Lower leg skin (tissue), 4 donors: ENCODE measurements around the gene PHC3. TPM values are rescaled to one million over a fixed set of nuclear protein-coding genes. Genes with fewer than 3 reads are reported as not detected.

Experiments
- DNase-seq, 2 donors: peaks; one replicate each; pipeline ENCODE4 v3.0.0-alpha.2; 2019; ENCODE audit warnings: low spot score in 2 of 2
- H3K4me3 ChIP-seq: fragments of 200-600 bp; sonication (generic); 2 replicates; pipeline ENCODE4 v1.5.1; 2017; ENCODE audit warnings: mild to moderate bottlenecking, low read depth; ENCODE audit not compliant: poor library complexity, severe bottlenecking
- CTCF ChIP-seq, 3 donors: fragments of 450-650 bp; IDR thresholded peaks; one replicate each; pipeline ENCODE4 v1.5.1; 2016; ENCODE audit warnings: antibody characterized with exemption in 3 of 3, mild to moderate bottlenecking in 3 of 3, moderate library complexity in 2 of 3
- POLR2A ChIP-seq, 2 donors: fragments of 450-650 bp; IDR thresholded peaks; one replicate each; pipeline ENCODE4 v1.6.1; 2016 to 2017; ENCODE audit warnings: antibody characterized with exemption in 2 of 2, mild to moderate bottlenecking in 1 of 2, moderate library complexity in 1 of 2
- WGBS, 2 donors: methylation state at CpG; one replicate each; pipeline ENCODE4 v1.1.5; 2018; 5-methylcytosine and 5-hydroxymethylcytosine counted together
- intact Hi-C: fragments of 100-400 bp; cut with DNase I; formaldehyde crosslinking; loops from one replicate; pipeline ENCODE4 v1.15.0; 2023; ENCODE audit warnings: low total_unique reads
- total RNA-seq, 4 donors: library from RNA; depleted of rRNA; stranded (reverse); fragments of >200 nt; gene quantifications; one replicate each; pipeline ENCODE4 v1.1.0, GENCODE V29; 2016

PHC3 gene
- total RNA-seq, 4 donors from 2014 or later: 31.9 to 47.6 (median 45.5) TPM

- TF ChIP-seq POLR2A (IDR thresholded peaks at IDR 0.05) (no peak), CTCF (IDR thresholded peaks at IDR 0.05) (no peak)
- intact Hi-C loops: no loop called here
- H3K4me3 ChIP-seq: no peak overlapping the region
- DNase-seq: no peak
These were observed 129.1 kb downstream of the PHC3 start for GRCh38 chr3:170052398-170052797.

GRCh38 chr3:170050753-170051152, 130.8 kb downstream of the PHC3 start:
- no peak overlapping the region for H3K4me3 ChIP-seq
- DNase-seq: no peak
- 86 to 87% methylated on average over 4 of the region's 4 CpGs for WGBS, 2 donors
- intact Hi-C loops: no loop called here
- TF ChIP-seq CTCF (IDR thresholded peaks at IDR 0.05) (no peak), POLR2A (IDR thresholded peaks at IDR 0.05) (no peak)

GRCh38 chr3:170049146-170050000, 132.2 kb downstream of the PHC3 start:
- intact Hi-C loops: no loop called here
- WGBS, 2 donors: 60 to 62% methylated on average over 10 of the region's 10 CpGs
- no peak for TF ChIP-seq POLR2A (IDR thresholded peaks at IDR 0.05)
- no peak for TF ChIP-seq CTCF (IDR thresholded peaks at IDR 0.05)

GRCh38 chr3:170047133-170047404, 134.5 kb downstream of the PHC3 start:
- no peak for DNase-seq
- WGBS, 2 donors: 92 to 93% methylated on average over 3 of the region's 3 CpGs
- intact Hi-C loops: no loop called here

More at GRCh38 chr3:170049146-170050000, 132.2 kb downstream of the PHC3 start:
- H3K4me3 ChIP-seq: no peak overlapping the region
- DNase-seq: no peak

GRCh38 chr3:170046269-170047132, 135.0 kb downstream of the PHC3 start:
- no peak for DNase-seq
- TF ChIP-seq POLR2A (IDR thresholded peaks at IDR 0.05) (no peak), CTCF (IDR thresholded peaks at IDR 0.05) (no peak)
- H3K4me3 ChIP-seq: no peak overlapping the region
- intact Hi-C loops: no loop called here
- 77 to 78% methylated on average over 5 of the region's 5 CpGs for WGBS, 2 donors

More at GRCh38 chr3:170047133-170047404, 134.5 kb downstream of the PHC3 start:
- H3K4me3 ChIP-seq: no peak overlapping the region
- no peak for TF ChIP-seq CTCF (IDR thresholded peaks at IDR 0.05)
- no peak for TF ChIP-seq POLR2A (IDR thresholded peaks at IDR 0.05)
